OCI-LY7 (cell line): Measurements from ENCODE around the gene EIF4E2. TPM values are rescaled to one million over a fixed set of nuclear protein-coding genes. Genes with fewer than 3 reads are reported as not detected.
A peak's percentile ranks its signal among the peaks of the same experiment; 100 is the strongest.

Experiments
- BruUV-seq: library from RNA; stranded (reverse); fragments of 400-500 nt; replicated peaks from 2 replicates; lab custom pipeline; 2021; lab: Mats Ljungman, UMichigan
- CTCF ChIA-PET: fragments of 300-600 bp; sonication (Branson Sonifier 250); formaldehyde crosslinking; loops from one replicate; lab custom pipeline; 2022; ENCODE audit warnings: antibody characterized with exemption; ENCODE audit not compliant: unreplicated experiment; lab: Charles Lee
- POLR2A ChIA-PET: fragments of 300-600 bp; sonication (Branson Sonifier 250); formaldehyde crosslinking; loops from one replicate; lab custom pipeline; 2022; ENCODE audit warnings: antibody characterized with exemption; lab: Charles Lee
- DNase-seq: peaks from one replicate; pipeline ENCODE4 v3.0.0-alpha.2; 2015; ENCODE audit warnings: low spot score
- H2AFZ ChIP-seq: fragments of 200-600 bp; sonication (generic), shearing (Covaris generic); 2 replicates; pipeline ENCODE4 v1.6.1; 2014; ENCODE audit warnings: mild to moderate bottlenecking, antibody characterized with exemption, low read length, moderate library complexity
- H3K27ac ChIP-seq: fragments of 200-600 bp; sonication (generic); 2 replicates; pipeline ENCODE4 v1.5.1; 2014; ENCODE audit warnings: mixed run types, low read depth, mild to moderate bottlenecking, moderate library complexity, low read length, inconsistent platforms; ENCODE audit not compliant: poor library complexity, severe bottlenecking
- H3K36me3 ChIP-seq: fragments of 200-600 bp; sonication (generic); 2 replicates; pipeline ENCODE4 v1.6.1; 2014; ENCODE audit warnings: mild to moderate bottlenecking, antibody characterized with exemption, low read length, moderate library complexity, mixed read lengths; ENCODE audit not compliant: insufficient read depth
- H3K4me1 ChIP-seq: fragments of 200-600 bp; sonication (generic); 2 replicates; pipeline ENCODE4 v1.5.1; 2014; ENCODE audit warnings: mild to moderate bottlenecking, low read length; ENCODE audit not compliant: insufficient read depth, poor library complexity, severe bottlenecking
- H3K4me2 ChIP-seq: fragments of 200-600 bp; sonication (generic); 2 replicates; pipeline ENCODE4 v1.6.1; 2014; ENCODE audit warnings: mild to moderate bottlenecking, low read length
- H3K4me3 ChIP-seq: fragments of 200-600 bp; sonication (generic); 2 replicates; pipeline ENCODE4 v1.5.1; 2014; ENCODE audit warnings: mild to moderate bottlenecking, low read depth, low read length; ENCODE audit not compliant: poor library complexity, severe bottlenecking
- H3K79me2 ChIP-seq: fragments of 200-600 bp; sonication (generic); 2 replicates; pipeline ENCODE4 v1.6.1; 2016; ENCODE audit warnings: low read depth, mild to moderate bottlenecking, low read length, moderate library complexity, mixed read lengths; ENCODE audit not compliant: insufficient read depth
- H3K9me2 ChIP-seq: fragments of 200-600 bp; sonication (generic); 2 replicates; pipeline ENCODE4 v1.6.1; 2016; ENCODE audit warnings: mild to moderate bottlenecking, low read length, mixed read lengths; ENCODE audit not compliant: insufficient read depth
- H3K9me3 ChIP-seq: fragments of 200-600 bp; sonication (generic); 2 replicates; pipeline ENCODE4 v1.6.1; 2014; ENCODE audit warnings: mild to moderate bottlenecking, mixed run types, low read length, mixed read lengths
- H4K20me1 ChIP-seq: fragments of 200-600 bp; sonication (generic); 2 replicates; pipeline ENCODE4 v1.6.1; 2014; ENCODE audit warnings: mild to moderate bottlenecking, antibody characterized with exemption, low read length, moderate library complexity, mixed read lengths; ENCODE audit not compliant: insufficient read depth
- CTCF ChIP-seq: fragments of 200-600 bp; sonication (generic); conservative IDR thresholded peaks from 2 replicates; pipeline ENCODE4 v1.5.1; 2014; ENCODE audit warnings: mild to moderate bottlenecking, antibody characterized with exemption, low read length, moderate library complexity, mixed read lengths
- EZH2phosphoT487 ChIP-seq: fragments of 200-600 bp; sonication (generic); IDR thresholded peaks from 2 replicates; pipeline ENCODE4 v1.6.1; 2018; ENCODE audit warnings: low read depth, borderline replicate concordance, mild to moderate bottlenecking, mixed run types, antibody characterized with exemption, low read length, moderate library complexity, mixed read lengths
- intact Hi-C: fragments of 100-400 bp; cut with micrococcal nuclease; formaldehyde crosslinking; loops from one replicate; pipeline ENCODE4 v1.10.0; 2022; ENCODE audit not compliant: unreplicated experiment
- total RNA-seq, 2 experiments: library from RNA; depleted of rRNA in 1 of 2; stranded (reverse); fragments of >200 nt in 1 of 2; shearing (Covaris generic) in 1 of 2; gene quantifications; 2 replicates each; pipeline ENCODE4 v1.2.3, GENCODE V29; 2014 to 2022

EIF4E2 gene
- total RNA-seq, 2 experiments from 2014 or later: 59.9 to 76.3 TPM

- Histone ChIP-seq H3K4me1 (peaks cover 9% of the 10 kb centered on the region), H2AFZ (no peak overlapping the region), H3K27ac (no peak overlapping the region), H3K4me3 (no peak overlapping the region), H3K79me2 (no peaks in the 10 kb centered on the region), H4K20me1 (no peaks in the 10 kb centered on the region), H3K36me3 (peaks cover 32% of the 10 kb centered on the region), H3K9me2 (no peaks in the 10 kb centered on the region), H3K9me3 (no peaks in the 10 kb centered on the region), H3K4me2 (no peak overlapping the region)
- intact Hi-C loops: no loop called here
- ChIA-PET POLR2A (interaction anchor here (0.7 kb wide), 2 partner anchors 80 to 318 kb away, joined by 3 read pairs; no protein-coding TSS in a partner anchor), CTCF (no interaction called here)
- DNase-seq: no peak
- no peak for TF ChIP-seq EZH2phosphoT487
- no peak for TF ChIP-seq CTCF
- no TSS peak for BruUV-seq
Measured at GRCh38 chr2:232578626-232579025, 28.1 kb downstream of the EIF4E2 start.

GRCh38 chr2:232580648-232580981 is 30.1 kb downstream of the EIF4E2 start:
- H3K4me2 ChIP-seq: no peak overlapping the region
- no TSS peak for BruUV-seq
- H3K27ac ChIP-seq: no peak overlapping the region
- DNase-seq: no peak
- ChIA-PET CTCF (no interaction called here), POLR2A (interaction anchor here (0.5 kb wide), 1 partner anchor 1746 kb away, joined by 3 read pairs; no protein-coding TSS in a partner anchor)
- H4K20me1 ChIP-seq: no peaks in the 10 kb centered on the region
- H2AFZ ChIP-seq: no peak overlapping the region
- no peak overlapping the region for H3K4me3 ChIP-seq
- no peaks in the 10 kb centered on the region for H3K9me2 ChIP-seq
- TF ChIP-seq CTCF (no peak), EZH2phosphoT487 (no peak)
- intact Hi-C loops: no loop called here
- peaks cover 18% of the 10 kb centered on the region; the same call in 1 of the 2 replicates for H3K36me3 ChIP-seq
- H3K9me3 ChIP-seq: no peaks in the 10 kb centered on the region
- H3K4me1 ChIP-seq: peaks cover 9% of the 10 kb centered on the region
- no peaks in the 10 kb centered on the region for H3K79me2 ChIP-seq

- H2AFZ ChIP-seq: no peak overlapping the region
- peak overlapping the region; percentile 27 for H3K4me2 ChIP-seq
- H4K20me1 ChIP-seq: no peaks in the 10 kb centered on the region
- H3K4me3 ChIP-seq: no peak overlapping the region
- intact Hi-C loops: no loop called here
- H3K9me2 ChIP-seq: no peaks in the 10 kb centered on the region
- H3K36me3 ChIP-seq: peaks cover 18% of the 10 kb centered on the region; the same call in 1 of the 2 replicates
- TF ChIP-seq CTCF: no peak
- TF ChIP-seq EZH2phosphoT487: no peak
- no peaks in the 10 kb centered on the region for H3K9me3 ChIP-seq
- no peaks in the 10 kb centered on the region for H3K79me2 ChIP-seq
- ChIA-PET CTCF (no interaction called here), POLR2A (no interaction called here)
- H3K4me1 ChIP-seq: peaks cover 9% of the 10 kb centered on the region
- no peak overlapping the region for H3K27ac ChIP-seq
- no TSS peak for BruUV-seq
- peak; percentile 11 for DNase-seq
Measured at GRCh38 chr2:232581725-232582124, 31.2 kb downstream of the EIF4E2 start.
